ENCODE results near the gene HSD11B1L. TPM values are rescaled to one million over a fixed set of nuclear protein-coding genes. Genes with fewer than 3 reads are reported as not detected.

The HSD11B1L gene
- total RNA-seq, 4 donors from 2014 or later: 1.9 to 9.4 (median 8.3) TPM

GRCh38 chr19:5707576-5708575 is 27.0 kb downstream of the HSD11B1L start:
- H3K4me3 ChIP-seq: no peak overlapping the region
- H3K27me3 ChIP-seq: no peaks in the 10 kb centered on the region
- TF ChIP-seq POLR2A (IDR thresholded peaks at IDR 0.05) (no peak), CTCF (IDR thresholded peaks at IDR 0.05) (no peak)
- H3K4me1 ChIP-seq: no peaks in the 10 kb centered on the region
- H3K36me3 ChIP-seq: peaks cover 43 to 100% (median 69%) of the 10 kb centered on the region in 3 donors
- no peak for DNase-seq
- WGBS, 2 donors: 87 to 91% methylated on average over 6 to 12 of the region's 37 CpGs
- H3K27ac ChIP-seq: no peak overlapping the region
- no peaks in the 10 kb centered on the region for H3K9me3 ChIP-seq
- intact Hi-C loops (cut with DNase I): no loop called here

GRCh38 chr19:5711025-5711424 is 30.2 kb downstream of the HSD11B1L start:
- H3K36me3 ChIP-seq: peaks cover 33 to 84% (median 54%) of the 10 kb centered on the region in 3 donors

GRCh38 chr19:5711713-5712161 is 30.9 kb downstream of the HSD11B1L start:
- 88 to 90% methylated on average over 20 to 21 of the region's 25 CpGs for WGBS, 2 donors
- Histone ChIP-seq H3K27me3 (no peaks in the 10 kb centered on the region), H3K4me1 (peaks cover 0 to 7% (median 0%) of the 10 kb centered on the region in 3 donors), H3K36me3 (peaks cover 28 to 78% (median 47%) of the 10 kb centered on the region in 3 donors), H3K9me3 (no peaks in the 10 kb centered on the region), H3K4me3 (no peak overlapping the region), H3K27ac (no peak overlapping the region)
- intact Hi-C loops (cut with DNase I): no loop called here
- no peak for TF ChIP-seq POLR2A (IDR thresholded peaks at IDR 0.05)
- no peak for TF ChIP-seq CTCF (IDR thresholded peaks at IDR 0.05)
- DNase-seq: no peak

More at GRCh38 chr19:5711025-5711424, 30.2 kb downstream of the HSD11B1L start:
- Histone ChIP-seq H3K9me3 (no peaks in the 10 kb centered on the region), H3K4me1 (peaks cover 0 to 4% (median 0%) of the 10 kb centered on the region in 3 donors), H3K4me3 (no peak overlapping the region), H3K27me3 (no peaks in the 10 kb centered on the region), H3K27ac (no peak overlapping the region)
- 75 to 93% methylated on average over 2 of the region's 8 CpGs for WGBS, 2 donors
- intact Hi-C loops (cut with DNase I): no loop called here
- no peak for DNase-seq
- TF ChIP-seq POLR2A (IDR thresholded peaks at IDR 0.05) (no peak), CTCF (IDR thresholded peaks at IDR 0.05) (no peak)

GRCh38 chr19:5713228-5713627 is 32.4 kb downstream of the HSD11B1L start:
- DNase-seq: no peak
- TF ChIP-seq POLR2A (IDR thresholded peaks at IDR 0.05) (no peak), CTCF (IDR thresholded peaks at IDR 0.05) (no peak)
- H3K36me3 ChIP-seq: peaks cover 23 to 73% (median 34%) of the 10 kb centered on the region in 3 donors
- H3K9me3 ChIP-seq: no peaks in the 10 kb centered on the region
- H3K4me1 ChIP-seq: peaks cover 3 to 22% (median 6%) of the 10 kb centered on the region in 3 donors
- H3K4me3 ChIP-seq: no peak overlapping the region
- WGBS, 2 donors: 95 to 98% methylated on average over 7 to 8 of the region's 9 CpGs
- no peaks in the 10 kb centered on the region for H3K27me3 ChIP-seq
- intact Hi-C loops (cut with DNase I): no loop called here
- no peak overlapping the region for H3K27ac ChIP-seq

GRCh38 chr19:5714816-5715215 is 34.0 kb downstream of the HSD11B1L start:
- Histone ChIP-seq H3K9me3 (no peaks in the 10 kb centered on the region), H3K36me3 (peaks cover 23 to 58% (median 34%) of the 10 kb centered on the region in 3 donors), H3K4me1 (peaks cover 16 to 37% (median 16%) of the 10 kb centered on the region in 3 donors), H3K27ac (no peak overlapping the region), H3K4me3 (no peak overlapping the region), H3K27me3 (no peaks in the 10 kb centered on the region)
- intact Hi-C loops (cut with DNase I): no loop called here
- DNase-seq: no peak
- WGBS, 2 donors: 80 to 82% methylated on average over 6 to 7 of the region's 10 CpGs
- TF ChIP-seq CTCF (IDR thresholded peaks at IDR 0.05) (no peak), POLR2A (IDR thresholded peaks at IDR 0.05) (no peak)

All from esophagus squamous epithelium (tissue), 5 donors.